GM23338 (cell line): Measurements from ENCODE around the gene KBTBD8. TPM values are rescaled to one million over a fixed set of nuclear protein-coding genes. Genes with fewer than 3 reads are reported as not detected.

Experiments
- ATAC-seq: fragments of 200-7000 bp; cut with Tn5 transposase; 3 replicates; pipeline ENCODE4 v1.9.1; 2020
- DNase-seq: peaks from one replicate; pipeline ENCODE4 v3.0.0-alpha.2; 2015; ENCODE audit warnings: low spot score
- H2AFZ ChIP-seq: fragments of 200-600 bp; sonication (generic); 2 replicates; pipeline ENCODE4 v1.8.0; 2016; ENCODE audit warnings: antibody characterized with exemption, mild to moderate bottlenecking, moderate library complexity
- H3F3A ChIP-seq: fragments of 200-600 bp; sonication (generic); replicated peaks from 2 replicates; pipeline ENCODE4 v1.8.0; 2017; ENCODE audit warnings: antibody characterized with exemption, mixed run types, low read depth
- H3K27ac ChIP-seq: fragments of 200-600 bp; sonication (generic); 2 replicates; pipeline ENCODE4 v1.6.1; 2016; ENCODE audit warnings: low read depth
- H3K27me3 ChIP-seq: fragments of 200-600 bp; sonication (generic); 2 replicates; pipeline ENCODE4 v1.8.0; 2016; ENCODE audit warnings: mild to moderate bottlenecking, mixed run types, moderate library complexity; ENCODE audit not compliant: insufficient read depth
- H3K36me3 ChIP-seq: fragments of 200-600 bp; sonication (generic); 2 replicates; pipeline ENCODE4 v1.8.0; 2016; ENCODE audit warnings: mild to moderate bottlenecking; ENCODE audit not compliant: insufficient read depth
- H3K4me1 ChIP-seq: fragments of 200-600 bp; sonication (generic); 2 replicates; pipeline ENCODE4 v1.8.0; 2016; ENCODE audit warnings: mild to moderate bottlenecking, moderate library complexity; ENCODE audit not compliant: insufficient read depth
- H3K4me2 ChIP-seq: fragments of 200-600 bp; sonication (generic); 2 replicates; pipeline ENCODE4 v1.7.1; 2017; ENCODE audit warnings: mixed run types
- H3K4me3 ChIP-seq: fragments of 200-600 bp; sonication (generic); 2 replicates; pipeline ENCODE4 v1.6.1; 2016; ENCODE audit warnings: mixed run types
- H3K79me2 ChIP-seq: fragments of 200-600 bp; sonication (generic); replicated peaks from 2 replicates; pipeline ENCODE4 v1.8.0; 2017; ENCODE audit warnings: mild to moderate bottlenecking; ENCODE audit not compliant: insufficient read depth
- H3K9me2 ChIP-seq: fragments of 200-600 bp; sonication (generic); 2 replicates; pipeline ENCODE4 v1.8.0; 2017; ENCODE audit not compliant: insufficient read depth
- H4K20me1 ChIP-seq: fragments of 200-600 bp; sonication (generic); replicated peaks from 2 replicates; pipeline ENCODE4 v1.8.0; 2017; ENCODE audit warnings: mild to moderate bottlenecking; ENCODE audit not compliant: insufficient read depth
- H3K27ac Mint-ChIP-seq: 2 replicates; pipeline ENCODE4 v1.8.0; 2020; ENCODE audit warnings: inconsistent platforms, mild to moderate bottlenecking, moderate library complexity, mixed read lengths
- H3K27me3 Mint-ChIP-seq: 3 replicates; pipeline ENCODE4 v1.8.0; 2022; ENCODE audit warnings: low read depth, mild to moderate bottlenecking, moderate library complexity, mixed read lengths, inconsistent platforms; ENCODE audit not compliant: insufficient read depth, poor library complexity
- H3K36me3 Mint-ChIP-seq: 3 replicates; pipeline ENCODE4 v1.8.0; 2021; ENCODE audit warnings: low read depth, mild to moderate bottlenecking, inconsistent platforms, moderate library complexity, mixed read lengths
- H3K4me1 Mint-ChIP-seq: 3 replicates; pipeline ENCODE4 v1.8.0; 2020; ENCODE audit warnings: mild to moderate bottlenecking, inconsistent platforms, mixed read lengths
- H3K4me3 Mint-ChIP-seq: 3 replicates; pipeline ENCODE4 v1.8.0; 2021; ENCODE audit warnings: moderate library complexity, mild to moderate bottlenecking, inconsistent platforms, mixed read lengths
- H3K9me3 Mint-ChIP-seq: 3 replicates; pipeline ENCODE4 v1.8.0; 2020; ENCODE audit warnings: moderate library complexity, mild to moderate bottlenecking, inconsistent platforms, mixed read lengths
- CREB1 ChIP-seq: fragments of 250-450 bp; sonication (Bioruptor Pico); IDR thresholded peaks from 2 replicates; pipeline ENCODE4 v1.5.0; 2020; ENCODE audit warnings: low read depth, mild to moderate bottlenecking, moderate library complexity
- CTCF ChIP-seq, 2 experiments: fragments of 200-600 bp in 1 of 2; sonication (generic) in 1 of 2; conservative IDR thresholded peaks; 2 replicates each; pipeline versions ENCODE4 v1.5.1 to v1.6.1; 2016 to 2017; ENCODE audit warnings: antibody characterized with exemption in 2 of 2, low read depth in 2 of 2, mild to moderate bottlenecking in 2 of 2, moderate library complexity in 1 of 2
- ETS1 ChIP-seq: IDR thresholded peaks from 2 replicates; pipeline ENCODE4 v1.6.1; 2016; ENCODE audit warnings: antibody characterized with exemption
- EZH2 ChIP-seq: fragments of 200-600 bp; sonication (generic); IDR thresholded peaks from one replicate; pipeline ENCODE4 v1.8.0; 2017; ENCODE audit warnings: antibody characterized with exemption, mild to moderate bottlenecking, low read depth; ENCODE audit not compliant: unreplicated experiment
- EZH2phosphoT487 ChIP-seq: fragments of 200-600 bp; sonication (generic); IDR thresholded peaks from one replicate; pipeline ENCODE4 v1.8.1; 2018; ENCODE audit warnings: antibody characterized with exemption; ENCODE audit not compliant: unreplicated experiment
- JUNB ChIP-seq: IDR thresholded peaks from one replicate; pipeline ENCODE4 v1.6.1; 2016; ENCODE audit warnings: antibody characterized with exemption; ENCODE audit not compliant: unreplicated experiment
- NANOG ChIP-seq: IDR thresholded peaks from 2 replicates; pipeline ENCODE4 v1.6.1; 2016; ENCODE audit warnings: antibody characterized with exemption, borderline replicate concordance
- POLR2AphosphoS5 ChIP-seq: IDR thresholded peaks from 2 replicates; pipeline ENCODE4 v1.6.1; 2016; ENCODE audit warnings: antibody characterized with exemption, low read depth
- REST ChIP-seq: IDR thresholded peaks from one replicate; pipeline ENCODE4 v1.6.1; 2018; ENCODE audit warnings: antibody characterized with exemption; ENCODE audit not compliant: unreplicated experiment
- STAT1 ChIP-seq: IDR thresholded peaks from one replicate; pipeline ENCODE4 v1.6.1; 2016; ENCODE audit warnings: antibody characterized with exemption; ENCODE audit not compliant: unreplicated experiment
- ZNF114 ChIP-seq: fragments of 250-450 bp; sonication (Bioruptor Pico); IDR thresholded peaks from 2 replicates; pipeline ENCODE4 v1.5.0; 2020; ENCODE audit warnings: mild to moderate bottlenecking, moderate library complexity
- ZNF331 ChIP-seq: fragments of 250-450 bp; sonication (Bioruptor Pico); IDR thresholded peaks from 2 replicates; pipeline ENCODE4 v1.5.0; 2020; ENCODE audit warnings: low read depth, mild to moderate bottlenecking, moderate library complexity
- ZNF462 ChIP-seq: fragments of 250-450 bp; sonication (Bioruptor Pico); IDR thresholded peaks from 2 replicates; pipeline ENCODE4 v1.5.0; 2020; ENCODE audit warnings: mild to moderate bottlenecking, moderate library complexity
- polyA plus RNA-seq: library from polyadenylated mRNA; unstranded; fragments of >200 nt; fragmentation: Nextera tagmentation; extraction: Ambion mirVana; gene quantifications from 2 replicates; pipeline ENCODE4 v1.2.1, GENCODE V29; 2016
- total RNA-seq: library from RNA; depleted of rRNA; stranded (reverse); fragments of >200 nt; shearing (Covaris generic); gene quantifications from 2 replicates; pipeline ENCODE4 v1.2.3, GENCODE V29; 2014

The KBTBD8 gene
- total and polyA plus RNA-seq, 2 experiments from 2014 or later, result 3.5 to 19.9 TPM

- no peaks in the 10 kb centered on the region for H3K9me3 Mint-ChIP-seq
- no peak overlapping the region for H3K4me3 Mint-ChIP-seq
- peaks cover 7% of the 10 kb centered on the region; the same call in 2 of the 3 replicates for H3K36me3 Mint-ChIP-seq
- Histone ChIP-seq H3K4me1 (peaks cover 20% of the 10 kb centered on the region), H3K9me2 (no peaks in the 10 kb centered on the region), H3K27ac (no peak overlapping the region), H3K79me2 (peaks cover 4% of the 10 kb centered on the region; the same call in 1 of the 2 replicates), H3F3A (no peaks in the 10 kb centered on the region), H3K36me3 (peaks cover 9% of the 10 kb centered on the region; the same call in 1 of the 2 replicates), H4K20me1 (no peaks in the 10 kb centered on the region), H3K4me2 (no peak overlapping the region), H3K4me3 (no peak overlapping the region), H2AFZ (no peak overlapping the region), H3K27me3 (no peaks in the 10 kb centered on the region)
- no peak for DNase-seq
- no peak overlapping the region for H3K27ac Mint-ChIP-seq
- H3K4me1 Mint-ChIP-seq, result peaks cover 26% of the 10 kb centered on the region
- no peaks in the 10 kb centered on the region for H3K27me3 Mint-ChIP-seq
- TF ChIP-seq JUNB (no peak), CTCF (conservative IDR thresholded peaks at IDR 0.05; ENCODE audit: low read depth in 2 of 2) (no peak), STAT1 (no peak), ETS1 (no peak), ZNF114 (CRISPR knock-in tag) (no peak), ZNF331 (CRISPR knock-in tag) (no peak), EZH2 (no peak), EZH2phosphoT487 (no peak), POLR2AphosphoS5 (no peak), REST (no peak), CREB1 (CRISPR knock-in tag) (no peak), NANOG (no peak), ZNF462 (CRISPR knock-in tag) (no peak)
- no peak for ATAC-seq
These were observed 14.5 kb downstream of the KBTBD8 start for GRCh38 chr3:67012564-67012963.
